Measurements from ENCODE around the gene UBTF. TPM values are rescaled to one million over a fixed set of nuclear protein-coding genes. Genes with fewer than 3 reads are reported as not detected.
"Not testable (repeated sequence)": the region's sequence is repeated elsewhere in the genome, so short reads cannot be mapped to it uniquely, and the experiment has no call there.

Gene UBTF
- total RNA-seq, 1 donor from 2014 or later, result 53.9 TPM

DNA sequence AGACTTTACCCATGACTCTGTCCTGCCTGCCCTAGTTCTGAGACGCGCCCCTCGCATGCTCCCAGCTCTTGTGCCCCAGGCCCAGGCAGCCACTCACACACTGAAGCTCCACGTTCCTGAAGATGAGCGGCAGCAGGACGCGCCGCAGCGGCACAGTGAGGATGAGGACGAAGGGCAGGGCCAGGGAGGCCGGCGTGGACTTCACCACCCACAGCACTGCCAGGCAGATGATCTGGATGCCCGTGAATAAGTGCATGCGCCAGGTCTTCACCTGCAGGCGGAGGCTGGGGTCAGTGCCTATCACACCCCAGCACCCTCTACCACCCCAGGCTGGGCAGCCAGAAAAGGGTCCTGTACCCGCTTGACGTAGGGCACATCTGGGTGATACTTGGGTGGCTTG lies 31.6 kb upstream of the UBTF start:
- no peak overlapping the region for H3K4me3 ChIP-seq
- no peaks in the 10 kb centered on the region for H3K27me3 ChIP-seq (ENCODE audit: low read depth)
- intact Hi-C loops (cut with micrococcal nuclease), result no loop called here
- no peak overlapping the region for H3K27ac ChIP-seq (replicated peaks)
- peaks cover 23% of the 10 kb centered on the region for H3K4me1 ChIP-seq
- no peak for TF ChIP-seq CTCF (IDR thresholded peaks at IDR 0.05; ENCODE audit: borderline replicate concordance)
- DNase-seq, result no peak
- H3K36me3 ChIP-seq, result no peaks in the 10 kb centered on the region
- H3K9me3 ChIP-seq (replicated peaks), result no peaks in the 10 kb centered on the region

- Histone ChIP-seq H3K4me1 (peaks cover 31% of the 10 kb centered on the region), H3K27ac (replicated peaks) (no peak overlapping the region), H3K27me3 (ENCODE audit: low read depth) (no peaks in the 10 kb centered on the region), H3K36me3 (no peaks in the 10 kb centered on the region), H3K9me3 (replicated peaks) (no peaks in the 10 kb centered on the region), H3K4me3 (no peak overlapping the region)
- intact Hi-C loops (cut with micrococcal nuclease), result no loop called here
- TF ChIP-seq CTCF (IDR thresholded peaks at IDR 0.05; ENCODE audit: borderline replicate concordance), result no peak
- no peak for DNase-seq
Measured at GRCh38 chr17:44249501-44250246, 30.2 kb upstream of the UBTF start.

DNA sequence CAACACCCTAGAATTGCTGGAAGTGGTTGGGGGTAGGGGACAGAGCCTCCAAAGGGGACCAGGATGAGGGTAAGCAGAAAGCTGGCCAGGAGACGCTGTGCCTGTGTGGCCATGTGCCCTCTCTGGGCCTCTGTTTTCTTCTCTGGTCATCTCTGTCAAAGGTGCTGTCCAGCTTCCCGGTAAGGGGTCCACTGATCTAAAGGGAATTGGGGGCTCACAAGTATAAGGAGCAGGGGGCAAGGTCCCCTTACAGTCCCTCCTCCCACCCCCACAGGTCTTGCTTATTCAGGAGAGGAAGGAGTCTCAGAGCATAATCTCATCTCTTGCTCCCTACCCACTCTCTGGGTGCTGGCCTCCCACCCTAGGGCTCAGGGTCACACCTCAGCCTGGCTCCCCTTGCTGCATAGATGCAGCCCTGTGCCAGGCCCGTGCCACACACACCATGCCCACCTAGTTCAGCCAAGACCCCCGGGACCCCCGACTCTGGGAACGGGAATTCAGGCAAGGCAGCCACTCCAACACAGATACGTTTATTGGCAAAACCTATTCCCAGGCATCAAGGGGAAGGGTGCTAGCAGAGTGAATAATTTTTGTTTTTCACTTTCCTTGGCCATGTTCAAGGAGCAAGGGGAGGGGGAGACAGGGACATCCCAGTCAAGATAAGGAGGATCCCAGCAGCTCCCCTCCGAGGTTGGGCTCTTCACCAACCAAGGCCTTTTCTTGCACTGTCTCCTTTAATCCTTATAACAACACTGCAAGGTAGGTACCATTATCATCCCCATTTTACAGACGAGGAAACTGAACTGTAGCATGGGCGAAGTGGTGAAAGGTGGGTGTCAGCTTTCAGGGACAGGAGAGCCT lies 28.6 kb upstream of the UBTF start:
- TF ChIP-seq CTCF (IDR thresholded peaks at IDR 0.05; ENCODE audit: borderline replicate concordance), result no peak
- H3K4me1 ChIP-seq, result peaks cover 31% of the 10 kb centered on the region
- no peaks in the 10 kb centered on the region for H3K27me3 ChIP-seq (ENCODE audit: low read depth)
- H3K27ac ChIP-seq (replicated peaks), result peak overlapping the region; percentile 23
- no peak for DNase-seq
- H3K4me3 ChIP-seq, result no peak overlapping the region
- H3K9me3 ChIP-seq (replicated peaks), result no peaks in the 10 kb centered on the region
- H3K36me3 ChIP-seq, result no peaks in the 10 kb centered on the region
- intact Hi-C loops (cut with micrococcal nuclease), result no loop called here

DNA sequence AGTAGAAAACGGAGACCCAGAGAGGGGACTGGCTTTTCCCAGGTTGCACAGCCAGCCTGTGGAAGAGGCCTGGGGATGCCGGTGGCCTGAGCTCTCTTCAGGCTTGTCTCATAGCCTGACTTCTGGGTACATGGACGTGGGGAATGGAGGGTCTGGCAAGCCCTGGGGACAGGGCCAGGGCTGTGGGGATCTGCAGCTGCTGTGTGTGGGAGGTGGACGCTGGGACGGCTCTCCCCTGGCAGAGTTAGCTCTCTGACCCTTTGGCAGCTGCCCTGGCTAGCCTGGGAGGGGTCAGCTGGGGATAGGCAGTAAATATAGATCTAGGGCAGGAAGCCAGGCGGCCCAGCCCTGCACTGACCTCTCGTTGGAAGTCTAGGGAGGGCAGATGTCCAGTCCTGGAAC lies 28.0 kb upstream of the UBTF start:
- no peak for TF ChIP-seq CTCF (IDR thresholded peaks at IDR 0.05; ENCODE audit: borderline replicate concordance)
- Histone ChIP-seq H3K27me3 (ENCODE audit: low read depth) (no peaks in the 10 kb centered on the region), H3K36me3 (no peaks in the 10 kb centered on the region), H3K27ac (replicated peaks) (peak overlapping the region; percentile 23), H3K4me3 (peak overlapping the region; percentile 3), H3K9me3 (replicated peaks) (no peaks in the 10 kb centered on the region), H3K4me1 (peaks cover 31% of the 10 kb centered on the region)
- intact Hi-C loops (cut with micrococcal nuclease), result no loop called here
- peak; percentile 65 for DNase-seq

DNA sequence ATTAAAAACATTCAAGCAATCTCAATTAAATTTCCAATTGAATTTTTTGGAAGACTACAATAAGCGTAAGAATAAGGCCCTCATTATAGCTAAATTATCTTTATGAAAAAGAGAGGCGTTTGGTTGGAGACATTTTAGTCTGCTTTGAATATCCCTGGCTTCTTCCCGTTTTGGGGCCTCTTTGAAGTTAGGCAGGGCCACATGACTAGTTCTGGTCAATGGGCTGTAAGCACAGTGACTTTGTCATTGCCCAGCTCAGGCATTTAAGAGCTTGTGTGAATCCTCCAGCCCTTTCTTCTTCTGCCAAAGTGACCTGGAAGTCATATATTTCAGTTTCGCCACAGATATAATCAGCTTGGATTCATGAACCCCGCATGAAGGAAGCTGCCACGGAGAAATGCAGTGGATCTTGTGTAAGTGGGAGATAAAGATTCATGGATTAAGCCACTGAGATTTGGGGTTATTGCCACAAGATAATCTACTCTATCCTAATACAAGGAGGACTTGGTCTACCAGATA lies 21.7 kb upstream of the UBTF start:
- Histone ChIP-seq H3K9me3 (replicated peaks) (no peaks in the 10 kb centered on the region), H3K4me1 (peaks cover 9% of the 10 kb centered on the region), H3K4me3 (no peak overlapping the region), H3K27ac (replicated peaks) (no peak overlapping the region), H3K36me3 (no peaks in the 10 kb centered on the region), H3K27me3 (ENCODE audit: low read depth) (no peaks in the 10 kb centered on the region)
- no peak for DNase-seq
- intact Hi-C loops (cut with micrococcal nuclease), result no loop called here
- TF ChIP-seq CTCF (IDR thresholded peaks at IDR 0.05; ENCODE audit: borderline replicate concordance), result no peak

DNA sequence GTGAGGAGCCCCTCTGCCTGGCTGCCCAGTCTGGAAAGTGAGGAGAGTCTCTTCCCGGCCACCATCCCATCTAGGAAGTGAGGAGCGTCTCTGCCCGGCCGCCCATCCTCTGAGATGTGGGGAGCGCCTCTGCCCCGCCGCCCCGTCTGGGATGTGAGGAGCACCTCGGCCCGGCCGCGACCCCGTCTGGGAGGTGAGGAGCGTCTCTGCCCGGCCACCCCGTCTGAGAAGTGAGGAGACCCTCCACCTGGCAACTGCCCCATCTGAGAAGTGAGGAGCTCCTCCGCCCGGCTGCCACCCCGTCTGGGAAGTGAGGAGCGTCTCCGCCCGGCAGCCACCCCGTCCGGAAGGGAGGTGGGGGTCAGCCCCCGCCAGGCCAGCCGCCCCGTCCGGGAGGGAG lies 18.4 kb upstream of the UBTF start:
- H3K27me3 ChIP-seq (ENCODE audit: low read depth); DNase-seq; H3K4me3 ChIP-seq; H3K27ac ChIP-seq (replicated peaks); H3K36me3 ChIP-seq; H3K9me3 ChIP-seq (replicated peaks); intact Hi-C loops (cut with micrococcal nuclease): not testable (repeated sequence)
- peaks cover 14% of the 10 kb centered on the region for H3K4me1 ChIP-seq
